ENCODE measurements around the gene BPIFB2. TPM values are rescaled to one million over a fixed set of nuclear protein-coding genes. Genes with fewer than 3 reads are reported as not detected.

BPIFB2 gene
- total and polyA plus RNA-seq, 10 of the 15 experiments (the other 5 are each of a cell fraction or from before 2014, with no cell fraction given) = not detected

DNA sequence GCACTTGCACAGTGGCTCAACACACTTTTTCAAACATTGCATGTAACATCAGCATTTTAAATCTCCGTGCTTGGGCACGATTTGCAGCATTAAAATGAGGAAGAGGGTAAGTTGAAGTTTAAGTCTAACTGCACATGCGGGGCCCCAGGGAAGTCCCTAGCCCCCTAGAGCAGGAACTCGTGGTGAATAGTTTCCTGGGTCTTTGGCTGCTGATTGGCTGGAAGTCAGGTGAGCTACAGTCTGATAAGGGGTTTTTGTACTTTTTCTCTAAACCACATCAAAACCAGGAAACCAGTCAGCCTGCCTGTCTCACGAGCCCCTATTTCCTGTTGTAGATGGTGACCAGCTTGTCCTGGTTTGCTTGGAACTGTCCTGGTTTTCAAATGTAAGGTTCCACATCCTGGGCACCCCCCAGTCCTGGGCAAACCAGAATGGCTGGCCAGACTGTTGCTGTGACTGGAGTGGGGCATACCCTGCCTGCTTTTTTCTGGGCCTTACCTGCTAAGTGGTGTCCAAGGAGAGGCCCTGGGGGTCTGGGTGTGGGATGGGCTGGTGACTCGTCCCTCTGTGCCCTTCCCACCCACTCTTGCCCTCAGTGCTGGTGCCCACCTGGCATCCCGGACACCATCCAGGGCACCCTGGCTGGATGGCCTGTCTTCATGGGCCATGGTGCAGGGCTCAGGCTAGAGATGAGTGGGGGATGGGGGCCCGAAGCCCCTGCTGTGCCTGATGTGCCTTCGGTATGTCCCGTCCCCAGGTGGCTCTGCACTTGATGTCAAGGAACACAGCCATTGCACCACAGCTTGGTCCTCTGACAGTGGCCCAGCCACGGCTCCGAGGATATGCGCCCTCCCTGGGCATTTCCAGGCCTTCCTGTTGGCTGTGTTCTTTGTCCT lies 35.1 kb upstream of the BPIFB2 start (continued):
- TF ChIP-seq, protein P1, sequence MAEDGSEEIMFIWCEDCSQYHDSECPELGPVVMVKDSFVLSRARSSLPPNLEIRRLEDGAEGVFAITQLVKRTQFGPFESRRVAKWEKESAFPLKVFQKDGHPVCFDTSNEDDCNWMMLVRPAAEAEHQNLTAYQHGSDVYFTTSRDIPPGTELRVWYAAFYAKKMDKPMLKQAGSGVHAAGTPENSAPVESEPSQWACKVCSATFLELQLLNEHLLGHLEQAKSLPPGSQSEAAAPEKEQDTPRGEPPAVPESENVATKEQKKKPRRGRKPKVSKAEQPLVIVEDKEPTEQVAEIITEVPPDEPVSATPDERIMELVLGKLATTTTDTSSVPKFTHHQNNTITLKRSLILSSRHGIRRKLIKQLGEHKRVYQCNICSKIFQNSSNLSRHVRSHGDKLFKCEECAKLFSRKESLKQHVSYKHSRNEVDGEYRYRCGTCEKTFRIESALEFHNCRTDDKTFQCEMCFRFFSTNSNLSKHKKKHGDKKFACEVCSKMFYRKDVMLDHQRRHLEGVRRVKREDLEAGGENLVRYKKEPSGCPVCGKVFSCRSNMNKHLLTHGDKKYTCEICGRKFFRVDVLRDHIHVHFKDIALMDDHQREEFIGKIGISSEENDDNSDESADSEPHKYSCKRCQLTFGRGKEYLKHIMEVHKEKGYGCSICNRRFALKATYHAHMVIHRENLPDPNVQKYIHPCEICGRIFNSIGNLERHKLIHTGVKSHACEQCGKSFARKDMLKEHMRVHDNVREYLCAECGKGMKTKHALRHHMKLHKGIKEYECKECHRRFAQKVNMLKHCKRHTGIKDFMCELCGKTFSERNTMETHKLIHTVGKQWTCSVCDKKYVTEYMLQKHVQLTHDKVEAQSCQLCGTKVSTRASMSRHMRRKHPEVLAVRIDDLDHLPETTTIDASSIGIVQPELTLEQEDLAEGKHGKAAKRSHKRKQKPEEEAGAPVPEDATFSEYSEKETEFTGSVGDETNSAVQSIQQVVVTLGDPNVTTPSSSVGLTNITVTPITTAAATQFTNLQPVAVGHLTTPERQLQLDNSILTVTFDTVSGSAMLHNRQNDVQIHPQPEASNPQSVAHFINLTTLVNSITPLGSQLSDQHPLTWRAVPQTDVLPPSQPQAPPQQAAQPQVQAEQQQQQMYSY (CRISPR knock-in tag; IDR thresholded peaks at IDR 0.05) = no peak
- TF ChIP-seq GATAD2B (conservative IDR thresholded peaks at IDR 0.05; ENCODE audit: low read depth) = no peak
- TF ChIP-seq SMC3 (IDR thresholded peaks at IDR 0.05; ENCODE audit: borderline replicate concordance, low read length) = no peak
- TF ChIP-seq KLF5 (IDR thresholded peaks at IDR 0.05; ENCODE audit: partially characterized antibody) = no peak
- peak; percentile 93 for TF ChIP-seq SPI1 (IDR thresholded peaks at IDR 0.05; ENCODE audit: borderline replicate concordance, insufficient read depth, low read depth, low read length)
- TF ChIP-seq, protein P2, sequence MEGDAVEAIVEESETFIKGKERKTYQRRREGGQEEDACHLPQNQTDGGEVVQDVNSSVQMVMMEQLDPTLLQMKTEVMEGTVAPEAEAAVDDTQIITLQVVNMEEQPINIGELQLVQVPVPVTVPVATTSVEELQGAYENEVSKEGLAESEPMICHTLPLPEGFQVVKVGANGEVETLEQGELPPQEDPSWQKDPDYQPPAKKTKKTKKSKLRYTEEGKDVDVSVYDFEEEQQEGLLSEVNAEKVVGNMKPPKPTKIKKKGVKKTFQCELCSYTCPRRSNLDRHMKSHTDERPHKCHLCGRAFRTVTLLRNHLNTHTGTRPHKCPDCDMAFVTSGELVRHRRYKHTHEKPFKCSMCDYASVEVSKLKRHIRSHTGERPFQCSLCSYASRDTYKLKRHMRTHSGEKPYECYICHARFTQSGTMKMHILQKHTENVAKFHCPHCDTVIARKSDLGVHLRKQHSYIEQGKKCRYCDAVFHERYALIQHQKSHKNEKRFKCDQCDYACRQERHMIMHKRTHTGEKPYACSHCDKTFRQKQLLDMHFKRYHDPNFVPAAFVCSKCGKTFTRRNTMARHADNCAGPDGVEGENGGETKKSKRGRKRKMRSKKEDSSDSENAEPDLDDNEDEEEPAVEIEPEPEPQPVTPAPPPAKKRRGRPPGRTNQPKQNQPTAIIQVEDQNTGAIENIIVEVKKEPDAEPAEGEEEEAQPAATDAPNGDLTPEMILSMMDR (IDR thresholded peaks at IDR 0.05 in 2 of 3, conservative IDR thresholded peaks at IDR 0.05 in 1 of 3; ENCODE audit: control insufficient read depth in 2 of 3, extremely low read depth in 1 of 3, insufficient read depth in 1 of 3, low read depth in 3 of 3, low read length in 3 of 3) = no peak
- TF ChIP-seq, protein P3, sequence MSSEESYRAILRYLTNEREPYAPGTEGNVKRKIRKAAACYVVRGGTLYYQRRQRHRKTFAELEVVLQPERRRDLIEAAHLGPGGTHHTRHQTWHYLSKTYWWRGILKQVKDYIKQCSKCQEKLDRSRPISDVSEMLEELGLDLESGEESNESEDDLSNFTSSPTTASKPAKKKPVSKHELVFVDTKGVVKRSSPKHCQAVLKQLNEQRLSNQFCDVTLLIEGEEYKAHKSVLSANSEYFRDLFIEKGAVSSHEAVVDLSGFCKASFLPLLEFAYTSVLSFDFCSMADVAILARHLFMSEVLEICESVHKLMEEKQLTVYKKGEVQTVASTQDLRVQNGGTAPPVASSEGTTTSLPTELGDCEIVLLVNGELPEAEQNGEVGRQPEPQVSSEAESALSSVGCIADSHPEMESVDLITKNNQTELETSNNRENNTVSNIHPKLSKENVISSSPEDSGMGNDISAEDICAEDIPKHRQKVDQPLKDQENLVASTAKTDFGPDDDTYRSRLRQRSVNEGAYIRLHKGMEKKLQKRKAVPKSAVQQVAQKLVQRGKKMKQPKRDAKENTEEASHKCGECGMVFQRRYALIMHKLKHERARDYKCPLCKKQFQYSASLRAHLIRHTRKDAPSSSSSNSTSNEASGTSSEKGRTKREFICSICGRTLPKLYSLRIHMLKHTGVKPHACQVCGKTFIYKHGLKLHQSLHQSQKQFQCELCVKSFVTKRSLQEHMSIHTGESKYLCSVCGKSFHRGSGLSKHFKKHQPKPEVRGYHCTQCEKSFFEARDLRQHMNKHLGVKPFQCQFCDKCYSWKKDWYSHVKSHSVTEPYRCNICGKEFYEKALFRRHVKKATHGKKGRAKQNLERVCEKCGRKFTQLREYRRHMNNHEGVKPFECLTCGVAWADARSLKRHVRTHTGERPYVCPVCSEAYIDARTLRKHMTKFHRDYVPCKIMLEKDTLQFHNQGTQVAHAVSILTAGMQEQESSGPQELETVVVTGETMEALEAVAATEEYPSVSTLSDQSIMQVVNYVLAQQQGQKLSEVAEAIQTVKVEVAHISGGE (CRISPR knock-in tag; IDR thresholded peaks at IDR 0.05) = no peak
- TF ChIP-seq CBFB (IDR thresholded peaks at IDR 0.05; ENCODE audit: low read depth) = peak; percentile 73; the same call in 1 of the 2 replicates
- TF ChIP-seq NFIC (IDR thresholded peaks at IDR 0.05; ENCODE audit: low read depth, low read length) = peak; percentile 79
- TF ChIP-seq PAX5 (IDR thresholded peaks at IDR 0.05; ENCODE audit: borderline replicate concordance, low read depth, low read length) = no peak; the same call in 1 of the 2 replicates
- TF ChIP-seq, protein P4, sequence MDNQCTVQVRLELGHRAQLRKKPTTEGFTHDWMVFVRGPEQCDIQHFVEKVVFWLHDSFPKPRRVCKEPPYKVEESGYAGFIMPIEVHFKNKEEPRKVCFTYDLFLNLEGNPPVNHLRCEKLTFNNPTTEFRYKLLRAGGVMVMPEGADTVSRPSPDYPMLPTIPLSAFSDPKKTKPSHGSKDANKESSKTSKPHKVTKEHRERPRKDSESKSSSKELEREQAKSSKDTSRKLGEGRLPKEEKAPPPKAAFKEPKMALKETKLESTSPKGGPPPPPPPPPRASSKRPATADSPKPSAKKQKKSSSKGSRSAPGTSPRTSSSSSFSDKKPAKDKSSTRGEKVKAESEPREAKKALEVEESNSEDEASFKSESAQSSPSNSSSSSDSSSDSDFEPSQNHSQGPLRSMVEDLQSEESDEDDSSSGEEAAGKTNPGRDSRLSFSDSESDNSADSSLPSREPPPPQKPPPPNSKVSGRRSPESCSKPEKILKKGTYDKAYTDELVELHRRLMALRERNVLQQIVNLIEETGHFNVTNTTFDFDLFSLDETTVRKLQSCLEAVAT (IDR thresholded peaks at IDR 0.05) = no peak
- peak; percentile 44 for TF ChIP-seq MEF2B (IDR thresholded peaks at IDR 0.05; ENCODE audit: partially characterized antibody, poor library complexity, severe bottlenecking)
- no peak for TF ChIP-seq JUND (IDR thresholded peaks at IDR 0.05; ENCODE audit: low read depth, low read length)
- peak; percentile 41; the same call in 1 of the 2 replicates for TF ChIP-seq IKZF1 (conservative IDR thresholded peaks at IDR 0.05)
- no peak for TF ChIP-seq MEF2A (IDR thresholded peaks at IDR 0.05; ENCODE audit: insufficient read depth, low read depth, low read length)
- TF ChIP-seq CEBPB (IDR thresholded peaks at IDR 0.05; ENCODE audit: borderline replicate concordance in 1 of 2, low read depth in 2 of 2, low read length in 2 of 2) = no peak

Measured in GM12878 (cell line).